ENCODE results near the gene CNTNAP5.

CNTNAP5 gene

DNA sequence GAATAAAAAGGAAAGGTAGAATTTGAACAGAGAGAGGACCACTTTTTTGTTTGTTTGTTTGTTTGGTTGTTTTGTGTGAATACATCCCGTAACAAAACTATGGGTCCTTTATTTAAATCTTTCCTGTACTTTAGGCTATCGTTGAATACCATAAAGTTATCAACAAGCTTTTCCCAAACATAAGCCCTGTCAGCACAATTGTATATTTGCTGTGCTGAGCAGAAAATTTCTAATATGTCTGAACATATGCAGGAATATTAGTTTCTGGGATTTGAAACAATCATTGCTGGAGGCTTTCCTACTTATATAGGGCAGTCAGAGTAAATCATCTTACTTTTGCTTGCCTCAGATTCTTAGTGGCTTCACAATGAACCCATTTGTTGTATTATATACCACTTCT lies 536.4 kb downstream of the CNTNAP5 start:
- no peak overlapping the region for H3K27ac ChIP-seq
- ChIA-PET CTCF (no interaction called here), POLR2A (ENCODE audit: low non-redundant PET) (no interaction called here)
- TF ChIP-seq, protein P1, sequence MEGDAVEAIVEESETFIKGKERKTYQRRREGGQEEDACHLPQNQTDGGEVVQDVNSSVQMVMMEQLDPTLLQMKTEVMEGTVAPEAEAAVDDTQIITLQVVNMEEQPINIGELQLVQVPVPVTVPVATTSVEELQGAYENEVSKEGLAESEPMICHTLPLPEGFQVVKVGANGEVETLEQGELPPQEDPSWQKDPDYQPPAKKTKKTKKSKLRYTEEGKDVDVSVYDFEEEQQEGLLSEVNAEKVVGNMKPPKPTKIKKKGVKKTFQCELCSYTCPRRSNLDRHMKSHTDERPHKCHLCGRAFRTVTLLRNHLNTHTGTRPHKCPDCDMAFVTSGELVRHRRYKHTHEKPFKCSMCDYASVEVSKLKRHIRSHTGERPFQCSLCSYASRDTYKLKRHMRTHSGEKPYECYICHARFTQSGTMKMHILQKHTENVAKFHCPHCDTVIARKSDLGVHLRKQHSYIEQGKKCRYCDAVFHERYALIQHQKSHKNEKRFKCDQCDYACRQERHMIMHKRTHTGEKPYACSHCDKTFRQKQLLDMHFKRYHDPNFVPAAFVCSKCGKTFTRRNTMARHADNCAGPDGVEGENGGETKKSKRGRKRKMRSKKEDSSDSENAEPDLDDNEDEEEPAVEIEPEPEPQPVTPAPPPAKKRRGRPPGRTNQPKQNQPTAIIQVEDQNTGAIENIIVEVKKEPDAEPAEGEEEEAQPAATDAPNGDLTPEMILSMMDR (conservative IDR thresholded peaks at IDR 0.05; ENCODE audit: low read depth) = no peak
- DNase-seq (ENCODE audit: low spot score) = no peak

DNA sequence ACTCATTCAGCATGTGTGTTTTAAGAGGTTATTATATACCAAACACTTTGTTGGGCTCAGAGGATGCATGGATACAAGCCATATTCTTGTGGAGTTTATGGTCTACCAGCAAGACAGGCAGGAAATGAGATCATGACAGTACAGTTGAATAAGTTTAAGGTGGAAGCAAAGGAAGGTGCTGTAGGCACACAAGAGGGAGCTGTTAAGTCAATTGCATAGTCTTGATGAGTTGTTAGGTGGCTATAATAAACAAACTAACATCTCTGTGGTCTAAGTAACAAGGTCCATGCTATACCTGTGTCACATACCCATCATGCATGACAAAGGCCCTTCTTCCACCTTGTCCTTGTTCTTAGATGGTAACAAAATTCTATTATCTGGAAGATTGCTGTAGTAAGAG lies 538.3 kb downstream of the CNTNAP5 start:
- no peak overlapping the region for H3K27ac ChIP-seq
- CTCF ChIA-PET = interaction anchor here (0.6 kb wide), 1 partner anchor 194 kb away, joined by 3 read pairs; no protein-coding TSS in a partner anchor
- DNase-seq (ENCODE audit: low spot score) = no peak
- POLR2A ChIA-PET (ENCODE audit: low non-redundant PET) = no interaction called here
- TF ChIP-seq, protein P1 (conservative IDR thresholded peaks at IDR 0.05; ENCODE audit: low read depth) = no peak

DNA sequence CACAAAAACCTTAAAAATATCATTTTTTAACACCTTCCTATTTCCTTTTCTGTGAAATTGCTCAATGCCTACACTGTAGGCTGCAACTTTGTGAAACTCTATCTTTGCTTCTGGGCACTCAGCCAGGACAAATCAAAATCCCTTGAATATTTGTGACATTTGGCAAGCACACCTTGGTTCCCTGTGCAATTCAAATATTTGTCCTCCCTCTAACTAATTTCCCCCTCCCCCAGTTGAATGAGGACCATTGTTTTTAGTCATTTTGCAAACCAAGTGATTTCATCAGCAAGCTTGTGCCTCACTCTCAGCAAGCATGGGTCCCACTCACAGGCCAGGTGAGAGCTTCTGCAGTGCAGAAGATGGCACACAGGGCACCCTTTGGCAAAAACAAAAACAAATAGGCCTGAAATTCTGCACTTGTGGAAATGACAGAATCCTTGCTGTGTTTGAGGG lies 541.5 kb downstream of the CNTNAP5 start:
- DNase-seq (ENCODE audit: low spot score) = no peak
- ChIA-PET CTCF (interaction anchor here (0.6 kb wide), 2 partner anchors 140 to 238 kb away, joined by 3 read pairs; no protein-coding TSS in a partner anchor), POLR2A (ENCODE audit: low non-redundant PET) (no interaction called here)

DNA sequence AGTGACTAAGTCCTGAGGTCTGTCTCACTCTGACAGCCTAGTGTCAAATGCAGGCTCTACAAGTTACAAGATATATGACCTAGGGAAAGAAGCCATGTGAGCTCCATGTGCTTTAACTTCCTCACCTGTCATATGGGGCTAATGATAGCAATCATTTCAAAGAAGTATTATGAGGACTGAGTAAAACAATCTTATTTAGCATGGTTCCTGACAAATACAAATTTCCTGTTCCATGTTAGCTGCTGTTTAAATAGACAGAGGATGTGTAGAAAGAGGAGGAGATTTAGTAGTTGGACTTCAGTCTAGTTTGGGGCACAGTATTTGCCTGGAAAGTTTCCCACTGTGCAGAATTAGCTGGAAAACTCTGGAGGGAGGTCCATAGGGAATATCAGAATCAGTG lies 545.8 kb downstream of the CNTNAP5 start:
- no peak overlapping the region for H3K27ac ChIP-seq
- no peak for DNase-seq (ENCODE audit: low spot score)
- ChIA-PET CTCF (no interaction called here), POLR2A (ENCODE audit: low non-redundant PET) (no interaction called here)
- TF ChIP-seq, protein P1 (conservative IDR thresholded peaks at IDR 0.05; ENCODE audit: low read depth) = no peak

More for the DNA sequence above, 541.5 kb downstream of the CNTNAP5 start:
- TF ChIP-seq, protein P1 (conservative IDR thresholded peaks at IDR 0.05; ENCODE audit: low read depth) = no peak
- no peak overlapping the region for H3K27ac ChIP-seq

DNA sequence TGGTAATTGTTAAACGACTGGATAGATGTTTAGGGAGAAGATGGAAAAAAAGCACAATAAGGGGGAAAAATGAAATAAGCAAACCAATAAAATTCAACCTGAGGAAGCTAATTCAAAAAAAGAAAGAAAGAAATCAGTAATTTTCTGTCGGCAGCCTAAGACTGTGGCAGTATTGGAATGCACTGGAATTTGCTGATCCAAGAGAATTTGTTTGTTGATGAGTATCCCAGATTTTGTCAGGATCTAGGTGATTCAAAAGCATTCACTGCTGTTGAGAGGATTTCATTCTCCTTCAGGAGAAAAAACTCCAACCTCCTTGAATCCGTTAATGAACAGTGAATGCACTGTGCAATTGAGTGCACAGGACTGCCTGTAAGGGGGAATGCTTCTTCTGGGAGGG lies 546.7 kb downstream of the CNTNAP5 start:
- DNase-seq (ENCODE audit: low spot score) = no peak
- ChIA-PET POLR2A (ENCODE audit: low non-redundant PET) (no interaction called here), CTCF (no interaction called here)
- no peak overlapping the region for H3K27ac ChIP-seq
- TF ChIP-seq, protein P1 (conservative IDR thresholded peaks at IDR 0.05; ENCODE audit: low read depth) = no peak

DNA sequence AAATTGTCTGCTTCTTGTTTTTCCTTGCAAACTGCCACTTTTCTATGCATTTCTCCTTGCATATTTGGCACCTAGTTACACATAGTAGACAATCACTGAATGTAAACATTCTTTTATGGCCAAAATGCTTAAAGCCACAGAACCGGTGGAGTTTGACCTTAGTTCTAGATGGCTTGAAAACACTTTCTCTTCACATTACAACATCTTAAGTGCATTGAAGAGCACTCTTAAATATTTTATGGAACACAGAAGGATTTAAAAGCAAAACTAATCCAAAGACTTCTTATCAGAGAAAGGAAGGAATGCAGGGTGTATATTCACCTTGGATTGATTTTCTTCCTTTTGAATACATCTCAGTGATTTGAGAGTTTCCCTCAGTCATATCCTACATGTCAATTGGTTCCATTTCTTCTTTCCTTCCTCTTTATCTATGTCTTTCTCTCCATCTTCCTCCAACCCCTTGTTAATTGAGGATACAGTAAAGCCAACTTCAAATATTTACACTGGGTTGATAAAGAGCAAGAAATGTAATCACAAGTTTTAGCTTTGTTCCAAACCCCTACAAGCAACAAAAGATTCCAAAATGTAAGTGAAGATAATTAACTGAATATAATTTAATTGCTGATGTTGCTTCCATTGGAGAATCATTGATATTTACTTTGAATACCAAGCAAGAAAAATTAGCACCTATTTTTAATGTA lies 548.0 kb downstream of the CNTNAP5 start:
- H3K27ac ChIP-seq = no peak overlapping the region
- DNase-seq (ENCODE audit: low spot score) = no peak
- ChIA-PET CTCF (no interaction called here), POLR2A (ENCODE audit: low non-redundant PET) (no interaction called here)
- TF ChIP-seq, protein P1 (conservative IDR thresholded peaks at IDR 0.05; ENCODE audit: low read depth) = no peak
